ENCODE data around the gene TPSAB1.
A peak's percentile ranks its signal among the peaks of the same experiment; 100 is the strongest.
"Not testable (repeated sequence)": the region's sequence is repeated elsewhere in the genome, so short reads cannot be mapped to it uniquely, and the experiment has no call there.

TPSAB1 gene

DNA sequence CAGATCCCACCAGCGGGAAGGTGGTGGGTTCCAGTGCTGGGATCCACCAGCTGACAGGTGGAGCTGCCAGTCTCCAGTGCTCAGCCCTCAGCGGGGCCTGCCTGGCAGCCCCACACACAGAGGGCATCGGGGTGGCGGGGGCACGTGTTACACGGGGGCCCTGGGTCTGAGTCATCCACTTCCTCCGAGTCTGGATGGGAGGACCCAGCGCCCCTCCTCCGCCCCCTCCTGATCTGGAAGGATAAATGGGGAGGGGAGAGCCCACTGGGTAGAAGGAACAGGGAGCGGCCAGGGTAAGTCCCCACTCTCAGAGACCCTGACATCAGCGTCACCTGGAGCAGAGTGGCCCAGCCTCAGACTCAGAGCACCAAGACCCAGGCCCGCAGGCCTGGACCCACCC, at the start of gene TPSAB1:
Gene TPSAB1 (plus strand): TSS at position 270 of the 400 bp plus-strand sequence. CDS start 234 bp downstream, outside the sequence.
- DNase-seq (ENCODE audit: low spot score); in situ Hi-C loops (cut with MboI; ENCODE audit: low sequenced_read_pairs, unreplicated experiment): not testable (repeated sequence)

DNA sequence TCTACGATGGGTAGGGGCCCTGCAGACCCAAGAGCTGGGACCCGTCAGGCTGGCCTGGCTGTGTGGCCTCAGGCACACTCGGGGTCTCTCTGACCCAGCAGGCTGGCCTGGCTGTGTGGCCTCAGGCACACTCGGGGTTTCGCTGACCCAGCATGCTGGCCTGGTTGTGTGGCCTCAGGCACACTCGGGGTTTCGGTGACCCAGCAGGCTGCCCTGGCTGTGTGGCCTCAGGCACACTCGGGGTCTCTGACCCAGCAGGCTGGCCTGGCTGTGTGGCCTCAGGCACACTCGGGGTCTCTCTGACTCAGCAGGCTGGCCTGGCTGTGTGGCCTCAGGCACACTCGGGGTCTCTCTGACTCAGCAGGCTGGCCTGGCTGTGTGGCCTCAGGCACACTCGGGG, 49.7 kb upstream of the TPSAB1 start:
- DNase-seq (ENCODE audit: low spot score); in situ Hi-C loops (cut with MboI; ENCODE audit: low sequenced_read_pairs, unreplicated experiment): not testable (repeated sequence)

DNA sequence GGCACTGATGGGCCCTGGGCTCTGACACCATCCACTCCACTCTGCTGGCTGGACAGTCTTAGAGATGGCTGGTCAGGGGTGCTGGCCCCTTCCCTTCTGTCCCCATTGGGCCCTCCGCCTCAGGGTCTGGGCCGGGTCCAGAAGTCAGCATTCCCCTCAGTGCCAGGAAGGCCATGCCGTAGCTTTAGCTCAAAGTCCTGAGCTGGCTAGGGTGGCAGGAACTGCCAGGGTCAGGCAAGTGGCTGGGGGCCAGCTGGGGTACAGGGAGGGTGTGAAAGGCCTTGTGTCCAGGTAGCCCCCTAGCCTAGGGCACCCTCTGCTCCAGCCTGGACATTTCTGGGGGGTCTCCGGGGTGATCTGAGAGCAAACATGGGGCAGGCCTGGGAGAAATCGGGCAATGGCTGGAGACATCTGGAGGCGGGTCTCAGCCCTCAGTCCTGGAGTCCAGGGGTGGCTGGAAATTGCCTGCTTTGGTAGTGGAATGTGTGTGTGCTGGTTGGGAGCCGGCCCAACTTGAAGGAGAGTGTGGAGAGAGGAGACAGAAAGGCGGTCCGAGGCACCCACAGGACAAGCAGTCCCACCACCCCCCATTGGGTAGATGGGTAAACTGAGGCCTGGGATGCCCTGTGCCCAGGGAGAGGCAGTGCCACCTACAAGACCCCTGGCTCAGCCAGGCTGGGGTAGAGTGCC, 48.0 kb upstream of the TPSAB1 start:
- TF ChIP-seq, protein P1, sequence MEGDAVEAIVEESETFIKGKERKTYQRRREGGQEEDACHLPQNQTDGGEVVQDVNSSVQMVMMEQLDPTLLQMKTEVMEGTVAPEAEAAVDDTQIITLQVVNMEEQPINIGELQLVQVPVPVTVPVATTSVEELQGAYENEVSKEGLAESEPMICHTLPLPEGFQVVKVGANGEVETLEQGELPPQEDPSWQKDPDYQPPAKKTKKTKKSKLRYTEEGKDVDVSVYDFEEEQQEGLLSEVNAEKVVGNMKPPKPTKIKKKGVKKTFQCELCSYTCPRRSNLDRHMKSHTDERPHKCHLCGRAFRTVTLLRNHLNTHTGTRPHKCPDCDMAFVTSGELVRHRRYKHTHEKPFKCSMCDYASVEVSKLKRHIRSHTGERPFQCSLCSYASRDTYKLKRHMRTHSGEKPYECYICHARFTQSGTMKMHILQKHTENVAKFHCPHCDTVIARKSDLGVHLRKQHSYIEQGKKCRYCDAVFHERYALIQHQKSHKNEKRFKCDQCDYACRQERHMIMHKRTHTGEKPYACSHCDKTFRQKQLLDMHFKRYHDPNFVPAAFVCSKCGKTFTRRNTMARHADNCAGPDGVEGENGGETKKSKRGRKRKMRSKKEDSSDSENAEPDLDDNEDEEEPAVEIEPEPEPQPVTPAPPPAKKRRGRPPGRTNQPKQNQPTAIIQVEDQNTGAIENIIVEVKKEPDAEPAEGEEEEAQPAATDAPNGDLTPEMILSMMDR (IDR thresholded peaks at IDR 0.05; ENCODE audit: borderline replicate concordance, control extremely low read depth, extremely low read depth, insufficient read depth, missing control alignments), result no peak
- DNase-seq (ENCODE audit: low spot score), result no peak
- in situ Hi-C loops (cut with MboI; ENCODE audit: low sequenced_read_pairs, unreplicated experiment), result no loop called here

DNA sequence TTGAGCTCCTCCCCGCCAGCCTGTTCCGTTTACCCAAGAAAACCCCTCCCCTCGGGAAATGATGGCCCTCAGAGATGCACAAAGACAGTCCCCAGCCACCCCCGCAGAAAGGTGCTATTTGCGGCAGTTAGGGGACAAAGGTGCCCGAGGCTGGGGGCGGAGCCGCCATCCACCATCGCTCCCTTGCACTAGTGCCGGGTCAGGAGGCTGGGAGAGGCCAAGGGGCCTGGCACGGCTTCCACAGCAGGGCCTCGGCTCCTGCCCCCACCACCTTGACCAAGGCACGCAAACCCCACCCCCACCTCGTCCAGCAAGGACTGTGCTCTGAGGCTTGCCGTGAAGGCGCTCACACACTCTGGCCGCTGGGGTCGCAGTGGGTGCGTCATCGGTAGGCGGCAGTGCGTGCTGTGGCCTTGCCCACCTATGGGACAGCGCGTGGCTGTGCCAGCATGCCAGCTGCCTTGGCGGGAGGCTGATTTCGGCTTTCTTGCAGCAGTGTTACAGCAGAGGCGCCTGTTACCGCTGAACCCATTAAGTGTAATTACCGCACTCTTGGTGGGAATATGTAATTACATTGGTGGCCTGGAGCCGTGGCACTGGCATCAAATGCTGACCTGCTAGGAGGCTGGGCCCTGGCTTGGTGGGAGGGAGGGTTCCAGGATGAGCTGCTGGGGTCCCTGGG, 47.2 kb upstream of the TPSAB1 start:
- TF ChIP-seq, protein P1 (IDR thresholded peaks at IDR 0.05; ENCODE audit: borderline replicate concordance, control extremely low read depth, extremely low read depth, insufficient read depth, missing control alignments), result no peak
- no peak for DNase-seq (ENCODE audit: low spot score)
- in situ Hi-C loops (cut with MboI; ENCODE audit: low sequenced_read_pairs, unreplicated experiment), result no loop called here

DNA sequence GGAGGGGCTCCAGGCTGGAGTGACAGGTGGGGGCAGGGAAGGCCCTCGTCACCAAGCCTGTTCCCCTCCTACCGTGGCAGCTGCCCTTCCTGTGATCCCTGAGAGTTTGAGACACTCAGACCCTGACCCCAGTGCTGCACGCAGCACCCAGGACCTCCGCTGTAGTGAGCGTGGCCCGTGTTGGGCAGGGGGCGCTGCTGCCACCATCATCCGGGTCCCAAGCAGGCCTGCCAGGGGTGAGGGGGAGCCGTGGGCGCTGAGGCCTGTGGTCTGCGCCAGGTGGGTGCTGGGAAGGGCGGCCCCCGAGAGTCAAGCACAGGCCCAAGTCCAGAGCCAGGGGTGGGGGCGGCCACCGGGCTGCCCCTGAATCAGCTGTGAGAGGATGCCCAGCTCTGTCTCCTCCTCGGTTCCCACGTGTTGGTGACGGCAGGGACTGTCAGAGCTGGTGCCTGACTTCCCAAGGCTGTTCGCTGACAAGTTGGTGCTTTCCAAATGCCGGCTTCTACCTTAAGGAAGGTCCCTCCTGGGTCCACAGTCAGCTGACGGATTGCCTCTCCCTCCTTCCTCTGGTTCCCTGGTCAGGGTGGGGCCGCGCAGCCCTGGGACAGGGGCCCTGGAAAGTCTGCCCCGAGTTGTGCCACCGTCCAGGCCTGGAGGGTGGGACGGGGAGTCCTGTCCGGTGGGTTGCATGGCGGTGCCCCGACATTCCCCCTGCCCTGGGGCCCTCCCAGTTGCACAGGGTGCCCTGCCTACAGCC, 46.5 kb upstream of the TPSAB1 start:
- in situ Hi-C loops (cut with MboI; ENCODE audit: low sequenced_read_pairs, unreplicated experiment), result no loop called here
- TF ChIP-seq, protein P1 (IDR thresholded peaks at IDR 0.05; ENCODE audit: borderline replicate concordance, control extremely low read depth, extremely low read depth, insufficient read depth, missing control alignments), result no peak
- DNase-seq (ENCODE audit: low spot score), result no peak

DNA sequence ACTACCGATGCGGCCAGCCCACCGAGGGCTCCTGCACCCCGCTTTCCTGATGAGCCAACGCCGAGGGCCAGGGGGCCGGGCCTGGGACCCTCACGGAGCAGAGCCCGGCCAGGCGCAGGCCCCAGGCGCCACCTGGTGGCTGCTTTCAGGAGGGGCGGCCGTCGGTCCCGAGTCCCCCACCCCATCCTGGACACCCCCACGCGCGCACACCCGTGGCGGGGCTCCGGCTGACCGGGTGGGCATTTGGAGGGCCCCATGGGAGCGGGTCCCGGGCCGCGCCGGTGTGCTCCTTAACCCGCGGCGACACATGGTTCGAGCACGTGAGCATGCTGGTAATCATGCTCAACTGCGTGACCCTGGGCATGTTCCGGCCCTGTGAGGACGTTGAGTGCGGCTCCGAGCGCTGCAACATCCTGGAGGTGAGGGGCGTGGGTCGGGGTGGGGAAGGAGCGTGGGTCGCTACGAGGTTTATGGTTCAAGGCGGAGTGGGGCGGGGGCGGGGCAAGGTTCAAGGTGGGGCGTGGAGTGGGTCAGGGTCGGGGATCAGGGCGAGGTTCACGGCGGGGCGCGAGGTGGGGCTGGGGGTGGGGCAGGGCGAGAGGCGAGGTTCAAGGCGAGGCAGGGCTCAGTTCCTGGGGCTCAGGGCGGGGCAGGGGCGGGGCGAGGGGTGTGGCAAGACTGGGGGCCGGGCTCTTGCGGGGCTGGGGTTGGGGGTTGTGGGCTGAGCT, 45.7 kb upstream of the TPSAB1 start:
- in situ Hi-C loops (cut with MboI; ENCODE audit: low sequenced_read_pairs, unreplicated experiment), result no loop called here
- TF ChIP-seq, protein P1 (IDR thresholded peaks at IDR 0.05; ENCODE audit: borderline replicate concordance, control extremely low read depth, extremely low read depth, insufficient read depth, missing control alignments), result peak; percentile 43
- peak; percentile 62 for DNase-seq (ENCODE audit: low spot score)

DNA sequence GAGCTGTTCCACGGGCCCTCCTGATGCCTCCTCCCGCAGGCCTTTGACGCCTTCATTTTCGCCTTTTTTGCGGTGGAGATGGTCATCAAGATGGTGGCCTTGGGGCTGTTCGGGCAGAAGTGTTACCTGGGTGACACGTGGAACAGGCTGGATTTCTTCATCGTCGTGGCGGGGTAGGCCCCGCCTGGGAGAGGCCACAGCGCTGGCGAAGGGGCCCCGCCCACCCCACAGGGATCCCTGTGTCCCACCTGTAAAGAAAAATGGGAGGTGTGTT, 45.2 kb upstream of the TPSAB1 start:
- in situ Hi-C loops (cut with MboI; ENCODE audit: low sequenced_read_pairs, unreplicated experiment), result no loop called here
- DNase-seq (ENCODE audit: low spot score), result no peak
- TF ChIP-seq, protein P1 (IDR thresholded peaks at IDR 0.05; ENCODE audit: borderline replicate concordance, control extremely low read depth, extremely low read depth, insufficient read depth, missing control alignments), result no peak

Measured in GM13976 (cell line).